Measurements from ENCODE around the gene PUM1. TPM values are rescaled to one million over a fixed set of nuclear protein-coding genes. Genes with fewer than 3 reads are reported as not detected.

PUM1 gene
- total and polyA plus RNA-seq, 2 of the 8 experiments (the other 6 are each of a cell fraction or from before 2014, with no cell fraction given): 122 to 177 TPM

DNA sequence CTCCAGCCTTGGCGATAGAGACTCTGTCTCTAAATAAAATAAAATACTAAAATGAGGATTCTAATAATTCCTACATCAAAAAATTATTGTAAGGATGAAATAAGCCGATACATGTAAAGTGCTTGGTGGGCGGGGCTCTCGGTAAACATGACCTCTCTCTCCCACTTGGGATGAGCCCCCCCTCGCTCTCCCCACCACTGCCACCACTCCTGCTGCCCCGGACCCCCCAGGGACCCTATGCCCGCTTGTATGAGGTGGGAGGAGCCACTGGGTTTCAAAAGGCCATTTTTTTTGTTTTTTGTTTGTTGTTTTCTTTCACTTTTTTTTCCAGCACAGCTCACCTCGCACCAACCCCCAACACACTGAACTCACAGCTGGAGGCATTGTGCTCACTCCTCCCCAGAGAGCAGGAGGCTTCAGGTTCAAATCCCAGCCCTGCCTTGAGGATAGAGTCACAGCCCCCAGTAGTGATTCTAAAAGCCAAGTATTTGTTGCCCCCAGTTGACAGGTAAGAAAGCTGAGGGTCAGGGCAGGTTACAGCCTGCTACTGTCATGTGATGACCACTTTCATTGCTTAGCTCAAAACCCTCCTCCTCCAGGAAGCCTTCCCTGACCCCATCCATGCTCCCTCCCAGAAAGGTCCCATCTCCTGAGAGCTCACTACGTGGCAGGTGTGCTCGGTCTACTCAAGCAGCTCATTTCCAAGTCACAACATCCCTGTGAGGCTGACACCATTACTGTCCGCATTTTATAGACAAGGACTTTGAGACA, 161.1 kb downstream of the PUM1 start:
- H2BK15ac ChIP-seq (ENCODE audit: low read length): peak overlapping the region; percentile 19; the same call in 1 of the 2 replicates
- TF ChIP-seq RAD21 (IDR thresholded peaks at IDR 0.05 in 1 of 2, conservative IDR thresholded peaks at IDR 0.05 in 1 of 2; ENCODE audit: low read depth in 2 of 2, low read length in 2 of 2) (no peak), GTF2F1 (IDR thresholded peaks at IDR 0.05; ENCODE audit: borderline replicate concordance, low read depth, low read length) (no peak), SRF (IDR thresholded peaks at IDR 0.05; ENCODE audit: low read depth, low read length) (no peak), KDM5A (IDR thresholded peaks at IDR 0.05; ENCODE audit: low read length) (no peak)
- no peaks in the 10 kb centered on the region for H3K36me3 ChIP-seq (ENCODE audit: control insufficient read depth in 2 of 4, insufficient read depth in 4 of 4, low read length in 3 of 4)
- no peak overlapping the region for H2BK12ac ChIP-seq (ENCODE audit: low read depth, low read length)
- no peaks in the 10 kb centered on the region for H3K9me3 ChIP-seq (ENCODE audit: insufficient read depth in 2 of 2, low read depth in 1 of 2, low read length in 1 of 2)
- no peak overlapping the region; the same call in 1 of the 2 replicates for H3K18ac ChIP-seq (ENCODE audit: extremely low read depth, low read length)
- no peak overlapping the region; the same call in 1 of the 2 replicates for H2BK20ac ChIP-seq (ENCODE audit: low read length)
- H3K23ac ChIP-seq (ENCODE audit: insufficient read length): no peak overlapping the region
- 77% methylated on average over 11 of the region's 11 CpGs; no CpG with 5 or more reads in 1 of the 2 experiments for WGBS, 2 experiments (ENCODE audit: extremely low coverage in 1 of 2, insufficient coverage in 1 of 2, insufficient read length in 1 of 2, insufficient replicate concordance in 2 of 2, low coverage in 1 of 2, low lambda C conversion rate in 2 of 2, missing lambda C conversion rate in 1 of 2)
- H3K14ac ChIP-seq (ENCODE audit: insufficient read length): no peak overlapping the region
- no peak overlapping the region for H2AFZ ChIP-seq (ENCODE audit: low read length)
- H3K4me3 ChIP-seq (ENCODE audit: extremely low read depth in 1 of 4, insufficient read depth in 2 of 4, low read depth in 3 of 4, low read length in 4 of 4): no peak overlapping the region
- H3K4me1 ChIP-seq (replicated peaks in 1 of 4; ENCODE audit: control insufficient read depth in 3 of 4, insufficient read depth in 4 of 4, low read length in 3 of 4): peaks cover 7 to 35% (median 21%) of the 10 kb centered on the region in 4 experiments
- H4K20me1 ChIP-seq (replicated peaks in 1 of 2; ENCODE audit: control insufficient read depth in 1 of 2, insufficient read depth in 2 of 2, low read length in 2 of 2): peaks cover 13 to 20% of the 10 kb centered on the region in 2 experiments
- DNase-seq (ENCODE audit: low read depth in 1 of 2, low spot score in 2 of 2) (no peak), FAIRE-seq (no peak)
- no peak overlapping the region for H2BK120ac ChIP-seq (replicated peaks; ENCODE audit: low read depth, low read length)
- peak overlapping the region; percentile 1 to 17; a peak in 1 of 4 replicates for H3K4me2 ChIP-seq (ENCODE audit: insufficient read depth in 1 of 2, low read depth in 2 of 2, low read length in 2 of 2)
- POLR2A ChIA-PET (ENCODE audit: partially characterized antibody): interaction anchor here (0.8 to 4.4 kb wide), 6 partner anchors 8 to 101 kb away, joined by 3 to 30 read pairs (median 4); no protein-coding TSS in a partner anchor
- peaks cover 7% of the 10 kb centered on the region for H3K79me1 ChIP-seq (ENCODE audit: low read depth, low read length)
- no peak overlapping the region for H3K56ac ChIP-seq (replicated peaks; ENCODE audit: insufficient read length, low read depth, low read length)
- CTCF ChIA-PET (ENCODE audit: partially characterized antibody): interaction anchor here (1.0 to 13.1 kb wide), 11 partner anchors 8 to 185 kb away, joined by 3 to 164 read pairs (median 7); no protein-coding TSS in a partner anchor
- H3K9ac ChIP-seq (replicated peaks in 1 of 4; ENCODE audit: extremely low read depth in 1 of 4, low read depth in 3 of 4, low read length in 3 of 4): no peak overlapping the region
- H3K23me2 ChIP-seq (ENCODE audit: low read depth, low read length): peaks cover 7% of the 10 kb centered on the region; the same call in 1 of the 2 replicates
- peaks cover 0 to 8% of the 10 kb centered on the region in 2 experiments; a peak in 1 of 4 replicates for H3K79me2 ChIP-seq (ENCODE audit: control insufficient read depth in 1 of 2, insufficient read depth in 2 of 2, low read length in 2 of 2)
- peaks cover 0 to 20% (median 12%) of the 10 kb centered on the region in 4 experiments; a peak in 4 of 7 replicates for H3K27me3 ChIP-seq (replicated peaks in 1 of 4; ENCODE audit: control insufficient read depth in 3 of 4, extremely low read depth in 1 of 4, insufficient read depth in 3 of 4, low read length in 3 of 4)
- H3K4ac ChIP-seq (replicated peaks; ENCODE audit: insufficient read length, low read depth, low read length): peak overlapping the region; percentile 54
- no peak overlapping the region for H4K91ac ChIP-seq (replicated peaks; ENCODE audit: insufficient read length, low read length)
- H2AK5ac ChIP-seq (ENCODE audit: low read depth, low read length): peak overlapping the region; percentile 54; the same call in 1 of the 2 replicates
- no peak overlapping the region for H4K5ac ChIP-seq (ENCODE audit: insufficient read length, low read depth, low read length)
- H3K27ac ChIP-seq (ENCODE audit: low read depth, low read length): no peak overlapping the region
- no peak overlapping the region for H4K8ac ChIP-seq (ENCODE audit: extremely low read depth, insufficient read depth, low read length)
- H2BK5ac ChIP-seq (ENCODE audit: low read depth, low read length): no peak overlapping the region

Measured in H1 (cell line).